GM21717 (cell line): ENCODE data around the gene ANTXR2.
A peak's percentile ranks its signal among the peaks of the same experiment; 100 is the strongest.

Source experiments
- ATAC-seq: cut with Tn5 transposase; IDR thresholded peaks from one replicate; pipeline ENCODE4 v1.9.1; 2021; ENCODE audit warnings: mild to moderate bottlenecking, moderate library complexity; ENCODE audit not compliant: unreplicated experiment

Gene ANTXR2

DNA sequence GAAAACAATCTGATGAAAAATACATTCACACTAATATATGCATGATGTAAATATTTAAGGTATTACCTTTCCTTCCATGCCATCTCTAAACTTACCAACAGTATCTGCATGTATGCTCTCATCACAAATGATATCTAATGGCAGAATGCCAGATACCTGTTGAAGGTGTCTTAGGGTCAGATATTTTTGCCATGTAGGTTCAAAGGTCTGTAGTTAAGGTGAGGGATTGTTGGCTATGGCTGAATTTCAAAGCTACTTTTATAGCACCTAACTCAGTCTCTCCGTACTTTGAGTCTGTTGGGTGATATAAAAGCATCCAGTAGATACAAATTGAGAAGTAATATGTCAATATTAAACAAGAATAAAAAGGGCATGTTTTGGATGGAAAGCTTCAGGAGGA is 19.8 kb upstream of the ANTXR2 start:
- ATAC-seq, result no peak

DNA sequence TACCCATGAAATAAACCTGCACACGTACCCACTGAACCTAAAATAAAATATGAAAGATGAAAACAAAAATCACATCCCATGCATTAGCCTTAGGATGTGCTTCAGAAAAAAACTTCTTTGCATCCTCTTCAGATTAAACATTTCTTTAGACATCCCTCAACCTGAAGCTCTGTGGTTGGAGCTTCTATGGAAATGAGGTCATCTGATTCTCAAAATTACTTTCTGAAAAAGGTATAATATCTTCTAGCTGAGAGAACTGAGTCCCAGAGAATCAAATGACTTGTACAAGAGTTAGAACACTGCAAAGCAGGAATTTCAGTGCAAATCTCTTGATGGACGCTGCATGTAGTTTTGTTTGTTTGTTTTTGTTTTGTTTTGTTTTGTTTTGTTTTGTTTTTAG is 19.1 kb upstream of the ANTXR2 start:
- ATAC-seq, result no peak

DNA sequence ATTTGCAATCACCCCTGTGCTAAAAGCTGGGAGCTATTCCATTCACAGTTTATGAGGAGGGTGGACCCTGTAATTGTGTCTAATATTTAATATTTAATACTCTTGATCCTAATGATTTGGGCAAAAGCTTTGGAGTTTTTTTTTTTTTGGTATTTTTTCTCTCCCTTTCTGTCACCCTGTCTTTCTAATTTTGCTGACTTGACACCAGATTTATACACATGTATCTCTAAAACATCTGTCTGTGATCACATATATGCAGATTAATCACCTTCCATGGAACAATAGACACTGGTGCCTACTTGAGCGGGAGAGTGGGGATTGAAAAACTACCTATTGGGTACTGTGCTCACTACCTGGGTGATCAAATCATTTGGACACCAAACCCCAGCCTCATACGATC is 18.7 kb upstream of the ANTXR2 start:
- no peak for ATAC-seq

DNA sequence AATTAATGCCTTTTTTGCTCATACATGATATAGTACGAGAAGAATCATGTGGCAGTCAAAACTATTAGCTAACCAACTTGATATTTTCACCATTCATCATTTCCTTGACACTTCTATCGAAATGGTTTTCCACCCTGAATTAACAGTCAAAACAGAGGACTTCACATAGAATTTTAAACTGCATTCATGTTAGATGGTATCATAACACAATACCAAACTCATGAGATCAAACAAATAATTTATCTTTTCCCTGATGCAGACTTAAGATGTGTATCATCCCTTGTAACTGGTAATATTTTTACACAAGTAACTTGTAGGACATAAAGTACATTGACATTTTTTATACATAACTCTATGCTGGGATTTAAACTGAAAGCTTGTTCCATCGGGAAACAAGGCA is 18.2 kb upstream of the ANTXR2 start:
- ATAC-seq, result no peak

DNA sequence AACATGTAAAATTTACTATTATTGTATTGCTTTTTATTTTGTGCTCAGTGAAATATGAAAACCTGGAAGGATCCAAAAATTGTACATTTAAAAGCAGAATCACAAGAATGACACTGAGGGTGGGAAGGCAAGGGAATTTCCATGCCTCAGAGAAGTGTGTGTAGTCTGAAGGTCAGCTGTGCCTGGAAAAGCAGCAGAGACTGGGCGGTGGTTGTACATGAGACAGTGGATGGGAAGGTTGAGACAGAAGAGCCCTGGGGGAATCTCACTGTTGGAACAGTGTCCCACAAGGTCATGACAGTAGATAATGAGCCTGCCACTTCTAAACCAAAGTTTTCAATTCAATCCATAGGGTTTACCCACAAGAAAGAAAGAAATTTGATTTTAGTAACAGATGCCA is 17.1 kb upstream of the ANTXR2 start:
- ATAC-seq, result no peak

DNA sequence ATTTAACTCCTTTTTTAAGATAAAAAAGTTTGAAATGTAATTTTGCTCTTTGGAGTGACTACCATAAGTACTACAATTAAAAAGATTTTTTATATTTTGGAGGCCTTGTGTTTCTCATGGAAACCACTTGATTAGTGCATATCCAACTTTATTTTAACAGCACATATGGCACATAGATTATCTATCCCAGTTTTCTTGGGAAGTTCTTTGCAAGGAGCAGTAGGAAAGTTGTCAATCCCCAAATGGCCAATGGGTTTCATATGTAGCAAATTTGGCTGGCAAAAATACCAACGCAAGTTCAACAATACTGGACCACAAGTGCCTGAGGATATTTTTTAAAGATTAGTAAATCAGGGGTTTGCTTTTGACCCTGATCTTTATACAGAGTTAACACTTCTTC is 15.4 kb upstream of the ANTXR2 start:
- no peak for ATAC-seq

DNA sequence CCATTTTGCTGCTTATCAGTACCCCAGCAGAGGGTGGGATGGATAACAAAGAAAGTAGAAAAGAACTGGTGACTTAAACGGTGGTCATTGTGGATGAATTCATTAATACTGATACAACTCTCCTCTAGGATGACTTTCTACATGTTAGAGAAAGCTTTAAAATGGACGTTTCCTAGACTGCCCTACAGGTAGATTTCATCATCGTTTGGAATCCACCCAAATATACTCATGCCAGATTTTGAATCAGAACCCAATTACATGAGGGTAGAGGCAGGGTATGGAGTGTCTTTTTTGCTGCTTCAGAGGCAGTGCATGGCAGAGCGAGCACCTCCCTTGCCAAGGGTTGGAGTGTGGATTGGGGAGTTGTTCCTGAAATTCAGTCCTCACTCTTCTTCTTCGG is 13.3 kb upstream of the ANTXR2 start:
- no peak for ATAC-seq

DNA sequence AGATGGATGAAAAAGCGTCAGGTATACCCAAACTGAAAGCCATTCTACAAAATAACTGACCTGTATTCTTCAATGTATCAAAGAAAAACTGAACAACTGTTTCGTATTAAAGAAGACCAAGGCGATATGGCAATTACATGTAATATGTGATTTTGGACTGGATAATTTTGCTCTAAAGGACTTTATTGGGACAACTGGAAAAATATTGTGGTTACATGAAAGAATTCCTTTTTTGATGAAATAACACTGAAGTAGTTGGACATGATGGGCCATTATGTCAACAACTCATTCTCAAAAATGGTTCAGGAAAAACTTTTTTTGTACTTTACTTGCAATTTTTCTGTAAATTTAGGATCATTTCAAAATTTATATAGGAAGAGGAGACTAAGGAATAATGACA is 12.1 kb upstream of the ANTXR2 start:
- no peak for ATAC-seq

DNA sequence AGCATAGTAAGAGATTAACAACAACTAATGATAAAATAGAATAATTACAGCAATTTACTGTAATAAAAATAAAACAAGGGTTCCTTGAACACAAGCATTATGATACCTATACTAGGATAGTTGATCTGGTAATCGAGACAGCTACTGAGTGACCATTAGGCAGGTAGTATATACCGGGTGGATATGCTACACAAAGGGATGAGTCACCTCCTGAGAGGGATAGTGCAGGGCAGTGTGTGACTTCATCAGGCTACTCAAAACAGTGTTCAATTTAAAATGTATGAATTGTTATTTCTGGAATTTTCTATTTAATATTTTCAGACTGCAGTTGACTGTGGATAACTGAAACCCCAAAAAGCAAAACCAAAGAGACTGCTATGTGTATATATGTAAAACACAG is 9.7 kb upstream of the ANTXR2 start:
- no peak for ATAC-seq

DNA sequence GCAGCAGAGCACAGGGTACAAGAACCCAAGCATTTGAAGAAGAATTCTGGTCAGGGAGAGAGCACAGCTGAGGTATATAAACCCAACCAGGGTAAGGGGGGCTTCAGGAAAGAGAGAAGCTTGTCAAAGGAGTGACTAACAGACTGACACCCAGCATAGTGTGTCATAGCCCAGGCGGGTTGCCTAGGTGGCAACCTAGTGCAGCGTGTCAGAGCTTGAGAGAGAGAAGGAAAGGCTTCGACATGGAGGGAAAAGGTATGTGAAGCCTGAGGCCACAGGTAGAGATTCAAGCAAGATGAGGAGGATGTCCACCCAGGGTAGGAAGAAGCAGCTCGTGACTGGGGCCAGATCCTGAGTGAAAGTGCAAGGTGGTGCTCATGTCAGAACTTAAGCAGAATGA is 8.5 kb upstream of the ANTXR2 start:
- ATAC-seq, result no peak

DNA sequence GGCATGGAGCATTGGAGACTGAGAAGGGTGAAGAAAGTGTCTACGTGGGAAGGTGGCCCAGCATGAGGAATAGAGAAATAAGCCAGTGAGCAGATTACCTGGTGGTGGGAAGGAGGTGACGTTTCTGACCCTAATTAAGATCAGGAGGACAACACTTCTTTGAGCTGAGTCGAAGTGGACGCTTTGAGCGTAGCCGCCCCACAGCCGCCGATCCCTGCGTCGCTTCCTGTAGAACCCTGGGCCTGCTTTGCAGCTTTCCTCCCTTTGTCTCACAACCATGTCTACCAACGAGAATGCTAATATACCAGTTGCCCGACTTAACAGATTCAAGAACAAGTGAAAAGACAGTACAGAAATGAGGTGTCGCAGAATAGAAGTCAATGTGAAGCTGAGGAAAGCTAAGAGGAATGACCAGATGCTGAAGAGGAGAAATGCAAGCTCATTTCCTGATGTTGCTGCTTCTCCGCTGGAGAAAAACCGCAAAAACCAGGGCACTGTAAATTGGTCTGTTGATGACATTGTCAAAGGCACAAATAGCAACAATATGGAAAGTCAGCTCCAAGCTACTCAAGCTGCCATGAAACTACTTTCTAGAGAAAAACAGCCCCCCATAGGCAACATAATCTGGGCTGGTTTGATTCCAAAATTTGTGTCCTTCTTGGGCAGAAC is 6.4 kb upstream of the ANTXR2 start:
- no peak for ATAC-seq

DNA sequence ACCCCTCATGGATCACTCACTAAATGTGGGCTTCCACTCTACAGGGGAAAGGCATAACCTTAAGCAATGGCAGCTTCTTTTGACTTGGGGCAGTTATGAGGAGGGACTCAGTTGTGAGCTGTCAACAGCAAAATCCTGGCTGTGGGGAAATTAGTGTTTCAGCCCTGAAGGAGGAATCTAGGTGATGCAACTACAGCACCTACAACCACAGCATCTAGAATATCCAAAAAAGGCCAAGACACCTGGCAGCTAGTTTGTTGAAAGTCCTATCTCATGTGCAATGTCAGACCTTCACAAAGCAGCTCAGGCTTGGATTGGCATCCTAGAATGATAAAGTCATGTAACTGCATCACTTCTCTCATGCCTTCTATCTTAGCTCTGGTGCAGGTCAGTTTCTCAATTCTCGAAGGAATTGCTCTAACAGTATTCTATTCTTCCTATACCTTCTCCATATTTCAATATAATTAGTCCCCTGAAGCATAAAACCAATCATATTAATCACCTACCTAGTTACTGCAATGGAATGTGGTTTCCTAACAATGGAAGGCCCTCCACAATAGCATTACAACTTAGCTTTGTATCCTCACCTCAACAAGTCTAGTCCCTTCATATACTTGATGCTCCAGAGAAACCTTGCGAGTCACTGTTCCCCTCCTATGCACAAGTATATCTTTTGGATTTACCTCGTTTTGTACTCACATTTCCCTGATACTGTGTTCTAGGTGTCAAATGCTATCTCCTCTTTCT is 5.5 kb upstream of the ANTXR2 start:
- no peak for ATAC-seq

DNA sequence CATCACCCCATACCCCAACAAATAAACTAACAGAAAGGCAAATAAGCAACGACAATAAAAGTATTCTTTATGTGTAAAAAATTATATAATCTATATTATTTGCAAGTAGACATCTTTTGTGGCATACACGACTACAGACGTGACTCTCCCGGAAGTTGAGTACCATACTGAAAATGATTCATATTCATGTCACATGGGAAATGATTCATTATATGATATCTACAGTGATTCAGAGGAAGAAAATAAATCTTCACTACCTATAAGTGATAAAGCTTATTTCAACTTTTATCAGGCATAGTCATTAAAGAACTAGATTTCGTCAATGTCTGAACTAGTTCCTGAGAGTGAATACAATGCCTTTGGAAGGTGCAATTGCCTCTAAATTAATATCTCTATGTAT is 4.6 kb upstream of the ANTXR2 start:
- ATAC-seq, result no peak

DNA sequence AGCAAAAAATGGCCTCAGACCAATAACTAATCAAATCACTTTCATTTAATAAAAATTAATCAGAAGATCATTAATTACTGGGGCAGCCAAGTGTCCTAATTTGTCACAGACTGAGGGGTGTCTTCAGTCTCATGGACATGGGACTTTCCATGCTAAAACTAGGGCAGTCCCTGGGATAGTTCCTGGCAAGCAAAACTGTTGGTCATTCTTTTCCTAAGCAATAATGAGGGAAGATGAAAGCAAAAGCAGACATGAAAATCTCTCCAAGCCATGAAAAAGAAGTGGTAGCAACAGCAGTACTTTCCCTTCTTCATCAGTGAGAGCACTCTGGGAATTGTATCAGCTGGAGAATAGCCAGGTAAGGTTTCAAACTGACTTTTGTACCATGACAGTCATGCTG is 3.7 kb upstream of the ANTXR2 start:
- no peak for ATAC-seq

DNA sequence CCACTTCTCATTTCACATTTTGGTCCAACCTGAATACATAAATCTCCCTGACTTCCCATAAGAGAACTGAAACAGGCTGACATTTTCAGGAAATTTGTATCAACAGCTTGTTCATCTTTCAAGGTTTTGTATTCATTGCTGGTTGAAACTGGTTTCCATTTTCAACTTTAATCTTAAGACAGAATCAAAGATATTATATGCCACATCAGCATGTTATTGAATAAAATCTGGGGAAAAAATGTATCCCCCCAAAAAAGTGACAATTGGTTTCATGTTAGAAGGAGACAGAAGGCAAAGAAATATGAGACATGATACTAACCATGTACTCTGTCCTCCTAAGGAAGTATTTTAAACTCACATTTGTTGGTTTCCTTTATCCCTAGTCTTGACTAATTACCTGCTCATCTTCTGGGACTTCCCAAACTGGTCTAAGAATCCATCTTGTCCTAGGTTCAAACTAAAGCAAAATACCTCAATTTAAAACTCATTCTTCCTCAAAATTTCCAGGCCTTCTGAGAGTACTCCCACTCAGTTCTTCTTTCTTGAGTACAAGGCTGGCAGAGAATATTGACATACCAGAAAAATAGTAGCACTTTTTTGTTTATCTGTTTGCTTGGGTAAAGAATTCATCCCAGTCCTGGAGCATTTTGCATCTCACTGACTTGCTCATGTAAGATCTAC is 3.1 kb upstream of the ANTXR2 start:
- no peak for ATAC-seq

DNA sequence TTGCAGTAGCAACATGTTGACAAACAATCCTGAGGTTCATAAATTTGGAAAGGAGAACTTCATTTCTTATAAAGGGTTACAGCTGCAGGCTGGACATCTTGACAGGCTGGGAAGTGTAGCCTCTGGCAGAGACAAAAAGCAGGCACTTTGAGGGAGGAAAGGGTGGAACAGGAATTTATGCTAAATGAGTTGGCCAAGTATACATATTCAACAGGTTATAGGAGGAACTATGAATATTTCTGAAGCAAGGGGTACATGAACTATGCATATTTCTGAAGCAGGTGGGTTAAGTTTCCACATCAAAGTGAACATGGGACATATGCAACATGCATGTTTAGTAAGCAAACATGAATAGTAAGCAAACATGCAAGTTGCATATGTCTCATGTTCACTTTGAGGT is 1.6 kb upstream of the ANTXR2 start:
- no peak for ATAC-seq

DNA sequence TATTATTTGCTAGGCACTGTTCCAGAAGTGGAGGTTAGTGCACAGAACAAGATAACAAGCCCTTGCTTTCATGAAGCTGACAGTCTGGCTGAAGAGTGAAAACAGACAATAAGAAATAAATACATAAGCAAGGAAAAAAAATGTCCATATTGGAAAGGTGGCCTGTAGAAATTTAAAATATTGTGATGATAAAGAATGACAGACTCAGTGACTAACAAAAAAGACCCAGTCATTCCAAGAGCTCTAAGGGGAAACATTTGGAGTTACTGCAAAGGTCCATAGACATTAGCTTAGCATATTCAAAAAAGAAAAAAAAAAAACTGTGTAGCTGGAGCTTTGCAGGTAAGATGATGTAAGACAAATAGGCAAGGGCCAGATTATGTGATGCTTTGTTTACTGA is 1.0 kb upstream of the ANTXR2 start:
- ATAC-seq, result no peak

DNA sequence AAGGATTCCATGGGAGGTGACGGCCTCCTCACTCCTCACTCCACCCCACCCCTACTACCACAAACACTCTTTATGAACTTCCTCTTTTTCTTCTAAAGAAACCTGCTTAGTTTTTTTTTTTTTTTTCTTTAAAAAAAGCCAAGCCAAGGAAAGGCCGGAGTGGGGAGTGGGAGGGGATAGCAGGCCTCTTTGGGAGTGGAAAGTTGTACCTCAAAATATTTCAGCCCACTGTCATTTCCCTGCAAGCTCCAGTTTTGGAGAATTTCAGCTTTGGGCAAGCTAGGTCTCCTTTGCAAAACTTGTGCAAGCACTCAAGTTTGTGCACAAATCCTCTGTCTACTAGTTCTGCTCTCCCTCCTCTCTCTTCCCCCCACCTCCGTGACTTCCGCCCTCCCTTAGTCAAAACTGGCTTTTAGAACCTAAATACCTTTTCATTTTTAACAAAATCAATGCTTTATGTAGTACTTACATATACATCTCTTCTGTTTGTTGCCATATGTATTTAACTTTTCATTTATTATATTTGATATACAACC is 512 bp upstream of the ANTXR2 start:
- peak; percentile 58 for ATAC-seq

DNA sequence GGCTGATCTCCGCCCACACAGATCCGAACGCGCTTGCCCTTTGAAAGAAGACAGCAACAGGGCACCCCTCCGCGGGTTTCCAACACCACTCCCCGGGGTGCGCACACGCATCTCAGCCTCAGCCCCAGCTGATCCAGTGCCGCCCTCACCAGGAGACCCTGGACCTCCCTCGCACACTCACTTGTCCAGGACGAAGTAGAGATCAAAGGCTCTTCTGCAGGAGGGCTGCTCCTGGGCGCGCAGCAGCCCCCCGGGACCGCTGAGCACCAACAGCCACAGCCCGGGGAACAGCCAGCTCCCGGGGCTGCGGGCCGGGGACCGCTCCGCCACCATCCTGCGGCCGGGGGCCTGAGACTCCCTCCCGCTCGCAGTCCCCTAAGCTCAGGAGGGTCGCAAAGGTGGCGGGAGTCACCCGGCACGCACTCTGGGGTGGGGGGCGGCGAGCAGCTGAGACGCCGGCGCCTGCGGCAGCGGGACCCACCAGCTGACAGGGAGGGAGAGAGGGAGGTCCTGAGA is 743 bp downstream of the ANTXR2 start:
- peak; percentile 17 for ATAC-seq

DNA sequence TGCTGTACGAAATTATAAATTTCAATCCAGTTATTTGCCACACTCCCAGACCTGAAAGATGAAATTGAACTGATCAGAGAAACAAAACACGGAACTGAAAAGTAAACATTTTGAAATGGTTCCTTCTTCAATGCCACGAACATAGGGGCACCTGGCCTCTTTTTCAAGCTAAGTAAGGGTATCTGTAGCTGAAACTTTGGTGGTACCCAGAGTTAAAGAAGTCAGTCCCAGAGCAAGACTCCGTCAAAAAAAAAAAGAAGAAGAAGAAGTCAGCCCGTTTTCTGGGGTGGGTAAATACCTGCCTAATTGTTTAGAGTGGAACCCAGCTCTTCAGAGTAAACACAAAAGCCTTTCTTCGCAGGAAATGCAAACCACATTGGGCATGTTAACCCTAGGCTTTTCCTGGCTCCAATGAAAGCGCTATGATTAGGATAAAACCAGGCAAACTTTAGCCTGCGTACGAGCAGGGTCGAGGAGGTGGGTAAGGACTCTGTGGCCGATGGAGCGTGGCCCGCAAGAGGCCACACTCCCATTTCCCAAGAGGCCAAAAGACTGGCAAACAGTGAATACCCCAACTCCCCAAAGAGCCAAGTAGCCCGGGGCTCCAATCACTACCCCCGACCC is 1.3 kb downstream of the ANTXR2 start:
- ATAC-seq, result peak; percentile 28

DNA sequence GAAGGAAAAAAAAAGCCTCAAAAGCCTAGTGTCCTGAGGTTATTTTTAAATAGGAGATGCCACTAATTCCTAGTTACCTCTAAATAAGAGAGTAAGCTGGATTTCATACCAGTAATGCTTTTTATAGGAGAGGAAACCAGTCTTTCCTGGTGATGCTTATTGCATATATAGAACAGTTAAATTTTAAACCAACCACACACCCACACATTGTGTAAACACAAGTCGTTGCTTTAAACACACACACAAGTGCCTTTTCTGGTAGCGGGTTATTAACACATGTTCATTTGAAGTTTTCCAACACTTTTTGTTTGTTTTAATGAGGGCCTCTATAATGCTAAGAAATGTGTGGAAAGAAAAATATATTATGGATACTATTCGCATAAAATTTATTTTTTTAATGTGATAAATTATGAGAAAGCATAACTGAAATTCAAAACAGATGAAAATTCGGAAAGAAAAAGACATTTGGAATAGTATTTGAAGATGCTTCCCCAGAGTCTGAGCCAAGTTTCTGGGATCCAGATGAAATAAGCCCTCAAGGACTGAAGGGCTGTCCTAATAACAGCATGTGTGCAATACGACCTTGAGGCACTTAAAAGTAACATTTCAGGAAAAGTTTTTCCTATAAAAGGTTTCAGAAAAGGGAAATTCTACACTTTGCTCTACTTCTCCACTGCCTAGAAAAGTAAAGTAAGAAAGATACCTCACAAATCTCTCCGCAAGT is 2.0 kb downstream of the ANTXR2 start:
- no peak for ATAC-seq
